OCI-LY1 (cell line): ENCODE measurements around the gene NCKIPSD.

ENCODE experiments used
- EZH2 ChIP-seq: fragments of 200-600 bp; sonication (generic), shearing (Covaris generic); IDR thresholded peaks from 2 replicates; pipeline ENCODE4 v1.8.0; 2017; ENCODE audit warnings: borderline replicate concordance, mixed run types, mild to moderate bottlenecking, antibody characterized with exemption, low read length, moderate library complexity, mixed read lengths
- TF ChIP-seq, protein P1 (sequence below): fragments of 200-600 bp; sonication (generic), shearing (Covaris generic); IDR thresholded peaks from 2 replicates; pipeline ENCODE4 v1.5.1; 2017; ENCODE audit warnings: mild to moderate bottlenecking, antibody characterized with exemption, low read length, moderate library complexity, mixed read lengths

GRCh38 chr3:48664313-48664644, 21.4 kb downstream of the NCKIPSD start:
- TF ChIP-seq, protein P1, sequence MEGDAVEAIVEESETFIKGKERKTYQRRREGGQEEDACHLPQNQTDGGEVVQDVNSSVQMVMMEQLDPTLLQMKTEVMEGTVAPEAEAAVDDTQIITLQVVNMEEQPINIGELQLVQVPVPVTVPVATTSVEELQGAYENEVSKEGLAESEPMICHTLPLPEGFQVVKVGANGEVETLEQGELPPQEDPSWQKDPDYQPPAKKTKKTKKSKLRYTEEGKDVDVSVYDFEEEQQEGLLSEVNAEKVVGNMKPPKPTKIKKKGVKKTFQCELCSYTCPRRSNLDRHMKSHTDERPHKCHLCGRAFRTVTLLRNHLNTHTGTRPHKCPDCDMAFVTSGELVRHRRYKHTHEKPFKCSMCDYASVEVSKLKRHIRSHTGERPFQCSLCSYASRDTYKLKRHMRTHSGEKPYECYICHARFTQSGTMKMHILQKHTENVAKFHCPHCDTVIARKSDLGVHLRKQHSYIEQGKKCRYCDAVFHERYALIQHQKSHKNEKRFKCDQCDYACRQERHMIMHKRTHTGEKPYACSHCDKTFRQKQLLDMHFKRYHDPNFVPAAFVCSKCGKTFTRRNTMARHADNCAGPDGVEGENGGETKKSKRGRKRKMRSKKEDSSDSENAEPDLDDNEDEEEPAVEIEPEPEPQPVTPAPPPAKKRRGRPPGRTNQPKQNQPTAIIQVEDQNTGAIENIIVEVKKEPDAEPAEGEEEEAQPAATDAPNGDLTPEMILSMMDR = peak; percentile 6; the same call in 1 of the 2 replicates
- no peak for TF ChIP-seq EZH2
